ENCODE results near the gene SNX7. TPM values are rescaled to one million over a fixed set of nuclear protein-coding genes. Genes with fewer than 3 reads are reported as not detected.

The SNX7 gene
- total RNA-seq, 4 donors from 2014 or later: 0.75 to 3.3 (median 2.4) TPM

DNA sequence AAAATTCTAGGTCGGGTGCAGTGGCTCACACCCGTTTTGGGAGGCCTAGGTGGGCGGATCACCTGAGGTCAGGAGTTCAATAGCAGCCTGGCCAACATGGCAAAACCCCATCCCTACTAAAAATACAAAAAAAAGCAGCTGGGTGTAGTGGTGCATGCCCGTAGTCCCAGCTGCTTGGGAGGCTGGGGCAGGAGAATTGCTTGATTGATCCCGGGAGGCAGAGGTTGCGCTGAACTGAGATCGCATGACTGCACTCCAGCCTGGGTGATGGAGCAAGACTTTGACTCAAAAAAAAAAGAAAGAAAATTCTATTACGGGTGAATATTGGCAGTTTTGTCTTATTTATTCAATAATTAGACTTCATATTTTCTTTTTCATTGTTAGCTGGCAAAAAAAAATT, 62.1 kb downstream of the SNX7 start:
- Histone ChIP-seq H3K27me3 (no peaks in the 10 kb centered on the region), H3K9me3 (no peaks in the 10 kb centered on the region), H3K27ac (no peak overlapping the region), H3K4me1 (no peaks in the 10 kb centered on the region), H3K36me3 (no peaks in the 10 kb centered on the region), H3K4me3 (no peak overlapping the region)
- DNase-seq (no peak), ATAC-seq (no peak)
- intact Hi-C loops (cut with DNase I; ENCODE audit: low total_unique reads) (no loop called here), in situ Hi-C loops (cut with MboI; ENCODE audit: low sequenced_read_pairs in 4 of 4) (no loop called here)
- no peak for TF ChIP-seq CTCF (IDR thresholded peaks at IDR 0.05 in 4 of 5, conservative IDR thresholded peaks at IDR 0.05 in 1 of 5)
- no peak for TF ChIP-seq POLR2A (IDR thresholded peaks at IDR 0.05)

DNA sequence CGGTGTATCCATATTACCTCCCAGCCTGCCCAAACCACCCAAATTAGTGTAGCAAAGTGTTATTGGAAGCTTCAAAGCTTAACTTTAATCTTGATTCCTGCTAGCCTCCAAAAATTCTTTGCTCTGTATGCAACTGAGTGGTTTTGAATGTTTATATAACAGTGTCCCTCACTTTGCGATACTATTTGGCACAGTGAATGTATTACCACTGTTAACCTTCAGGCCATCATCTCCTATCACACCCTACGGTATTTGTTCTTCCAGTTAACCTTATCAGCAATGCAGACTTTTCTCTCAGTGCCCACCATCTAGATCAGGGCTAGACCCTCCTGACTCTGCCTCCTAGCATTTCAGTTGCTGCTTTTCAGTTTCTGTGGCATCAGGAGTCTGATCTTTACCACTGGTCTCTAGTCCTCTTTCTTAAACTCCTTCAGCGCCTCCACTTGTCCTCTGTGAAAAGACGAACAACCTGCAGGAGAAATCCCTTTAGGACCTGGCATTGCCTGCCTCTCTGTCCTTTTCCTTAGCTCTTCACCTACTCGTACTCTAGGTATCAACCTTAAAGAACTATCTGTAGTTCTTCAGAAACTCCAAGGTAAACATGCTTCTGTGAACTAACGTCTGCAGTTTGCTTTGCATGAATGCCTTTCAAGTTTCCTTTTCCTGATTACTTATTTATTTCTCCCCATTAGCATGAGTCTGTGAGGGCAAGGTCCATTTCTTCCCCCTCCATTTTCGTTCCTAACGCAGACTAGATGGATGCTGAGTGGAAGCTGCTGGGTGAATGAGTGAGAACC, 71.7 kb downstream of the SNX7 start:
- H3K4me3 ChIP-seq: no peak overlapping the region
- DNase-seq (no peak), ATAC-seq (no peak)
- in situ Hi-C loops (cut with MboI; ENCODE audit: low sequenced_read_pairs in 4 of 4): no loop called here
- H3K4me1 ChIP-seq: no peaks in the 10 kb centered on the region
- H3K9me3 ChIP-seq: no peaks in the 10 kb centered on the region
- H3K27me3 ChIP-seq: no peaks in the 10 kb centered on the region
- H3K36me3 ChIP-seq: no peaks in the 10 kb centered on the region
- no peak overlapping the region for H3K27ac ChIP-seq
- no peak for TF ChIP-seq POLR2A (IDR thresholded peaks at IDR 0.05)
- no peak for TF ChIP-seq CTCF (IDR thresholded peaks at IDR 0.05 in 4 of 5, conservative IDR thresholded peaks at IDR 0.05 in 1 of 5)
- intact Hi-C loops (cut with DNase I; ENCODE audit: low total_unique reads): no loop called here

GRCh38 chr1:98733782-98734112, 72.2 kb downstream of the SNX7 start:
- no peaks in the 10 kb centered on the region for H3K36me3 ChIP-seq
- no peak for ATAC-seq
- DNase-seq: no peak
- no peak overlapping the region for H3K27ac ChIP-seq
- H3K9me3 ChIP-seq: no peaks in the 10 kb centered on the region
- TF ChIP-seq POLR2A (IDR thresholded peaks at IDR 0.05) (no peak), CTCF (IDR thresholded peaks at IDR 0.05 in 4 of 5, conservative IDR thresholded peaks at IDR 0.05 in 1 of 5) (no peak)
- in situ Hi-C loops (cut with MboI; ENCODE audit: low sequenced_read_pairs in 4 of 4): no loop called here
- H3K27me3 ChIP-seq: no peaks in the 10 kb centered on the region
- intact Hi-C loops (cut with DNase I; ENCODE audit: low total_unique reads): no loop called here
- no peak overlapping the region for H3K4me3 ChIP-seq
- H3K4me1 ChIP-seq: no peaks in the 10 kb centered on the region

DNA sequence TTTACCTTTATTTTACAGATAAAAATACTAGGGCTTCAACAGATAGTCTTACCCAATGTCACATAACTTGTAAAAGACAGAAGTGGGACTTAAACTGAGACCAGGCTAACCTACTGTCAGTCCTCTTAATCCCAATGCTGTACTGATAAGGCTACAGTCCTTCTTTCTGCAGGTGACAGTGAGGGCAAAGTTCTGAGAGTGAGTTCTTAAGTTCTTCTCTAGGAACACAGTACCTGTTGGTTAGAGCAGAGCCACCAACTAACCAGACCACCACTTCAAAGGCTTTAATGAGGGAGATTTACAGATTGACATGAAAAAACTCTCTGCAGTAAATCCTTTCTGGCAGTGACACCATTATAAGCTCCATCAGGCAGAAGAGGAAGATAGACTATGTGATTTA, 74.2 kb downstream of the SNX7 start:
- no peak for DNase-seq
- in situ Hi-C loops (cut with MboI; ENCODE audit: low sequenced_read_pairs in 4 of 4) (no loop called here), intact Hi-C loops (cut with DNase I; ENCODE audit: low total_unique reads) (no loop called here)
- ATAC-seq: no peak
- H3K4me1 ChIP-seq: no peaks in the 10 kb centered on the region
- no peak overlapping the region for H3K4me3 ChIP-seq
- H3K9me3 ChIP-seq: no peaks in the 10 kb centered on the region
- no peak overlapping the region for H3K27ac ChIP-seq
- no peaks in the 10 kb centered on the region for H3K36me3 ChIP-seq
- H3K27me3 ChIP-seq: no peaks in the 10 kb centered on the region
- TF ChIP-seq CTCF (IDR thresholded peaks at IDR 0.05 in 4 of 5, conservative IDR thresholded peaks at IDR 0.05 in 1 of 5) (no peak), POLR2A (IDR thresholded peaks at IDR 0.05) (no peak)

DNA sequence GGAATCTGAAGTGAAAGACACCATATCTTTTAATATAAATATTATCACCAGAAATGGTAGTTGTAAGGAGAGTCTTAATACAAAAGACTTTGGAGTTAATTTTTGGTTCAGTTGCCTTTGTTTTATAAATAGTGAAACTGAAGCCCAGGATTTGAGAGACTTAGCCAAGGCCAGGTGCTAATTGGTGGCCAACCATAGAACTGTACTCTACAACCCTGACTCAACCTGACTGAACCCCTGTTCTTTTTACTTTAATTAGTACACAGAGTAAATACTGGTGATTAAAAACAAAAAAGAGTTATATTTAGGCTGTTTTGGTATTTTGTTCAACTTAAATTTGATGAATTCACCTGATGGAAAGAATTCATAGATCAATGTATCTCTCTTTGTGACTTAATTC, 76.3 kb downstream of the SNX7 start:
- DNase-seq: no peak
- Histone ChIP-seq H3K27me3 (no peaks in the 10 kb centered on the region), H3K27ac (no peak overlapping the region), H3K4me1 (no peaks in the 10 kb centered on the region), H3K36me3 (no peaks in the 10 kb centered on the region), H3K9me3 (no peaks in the 10 kb centered on the region), H3K4me3 (no peak overlapping the region)
- in situ Hi-C loops (cut with MboI; ENCODE audit: low sequenced_read_pairs in 4 of 4): no loop called here
- intact Hi-C loops (cut with DNase I; ENCODE audit: low total_unique reads): no loop called here
- TF ChIP-seq POLR2A (IDR thresholded peaks at IDR 0.05): no peak
- TF ChIP-seq CTCF (IDR thresholded peaks at IDR 0.05 in 4 of 5, conservative IDR thresholded peaks at IDR 0.05 in 1 of 5): no peak
- no peak for ATAC-seq
